Activated CD4-positive, alpha-beta T cell treated with anti-CD3 and anti-CD28 coated beads for 36 hours (primary cell): ENCODE data around the gene GGTLC2. TPM values are rescaled to one million over a fixed set of nuclear protein-coding genes. Genes with fewer than 3 reads are reported as not detected.
"Not testable (repeated sequence)": the region's sequence is repeated elsewhere in the genome, so short reads cannot be mapped to it uniquely, and the experiment has no call there.

ENCODE experiments used
- ATAC-seq: fragments of 200-7000 bp; cut with Tn5 transposase; one replicate; pipeline ENCODE4 v1.10.0; 2021; ENCODE audit warnings: mild to moderate bottlenecking, moderate library complexity
- CTCF ChIA-PET: fragments of 350-600 bp; sonication (Branson Sonifier 250); formaldehyde crosslinking; loops from one replicate; lab custom pipeline; 2021; ENCODE audit warnings: antibody characterized with exemption; lab: Charles Lee
- POLR2A ChIA-PET: fragments of 350-600 bp; sonication (Branson Sonifier 250); formaldehyde crosslinking; loops from one replicate; lab custom pipeline; 2021; ENCODE audit warnings: antibody characterized with exemption, inconsistent platforms; lab: Charles Lee
- DNase-seq: peaks from one replicate; pipeline ENCODE4 v3.0.0-alpha.2; 2020
- H3K27ac Mint-ChIP-seq: one replicate; pipeline ENCODE4 v1.8.0; 2021; ENCODE audit warnings: mixed read lengths
- H3K27me3 Mint-ChIP-seq: one replicate; pipeline ENCODE4 v1.8.0; 2021; ENCODE audit warnings: mixed read lengths
- H3K36me3 Mint-ChIP-seq: one replicate; pipeline ENCODE4 v1.8.0; 2021; ENCODE audit warnings: low read depth, mixed read lengths
- H3K4me1 Mint-ChIP-seq: one replicate; pipeline ENCODE4 v1.8.0; 2021; ENCODE audit warnings: mixed read lengths
- H3K4me3 Mint-ChIP-seq: one replicate; pipeline ENCODE4 v1.8.0; 2021; ENCODE audit warnings: mild to moderate bottlenecking, moderate library complexity, mixed read lengths
- H3K9me3 Mint-ChIP-seq: one replicate; pipeline ENCODE4 v1.8.0; 2021; ENCODE audit warnings: low read depth, mixed read lengths
- intact Hi-C, 2 experiments: fragments of 100-400 bp; cut with DNase I in 1 of 2; cut with micrococcal nuclease in 1 of 2; formaldehyde crosslinking; loops; one replicate each; pipeline versions ENCODE4 v1.14.2 to v1.15.1; 2022 to 2024; cut with DNase I, micrococcal nuclease
- total RNA-seq, 2 experiments: library from RNA; stranded (reverse); gene quantifications; one replicate each; pipeline ENCODE4 v1.2.3, GENCODE V29; 2021

Gene GGTLC2
- total RNA-seq, 2 experiments from 2014 or later, result not detected

DNA sequence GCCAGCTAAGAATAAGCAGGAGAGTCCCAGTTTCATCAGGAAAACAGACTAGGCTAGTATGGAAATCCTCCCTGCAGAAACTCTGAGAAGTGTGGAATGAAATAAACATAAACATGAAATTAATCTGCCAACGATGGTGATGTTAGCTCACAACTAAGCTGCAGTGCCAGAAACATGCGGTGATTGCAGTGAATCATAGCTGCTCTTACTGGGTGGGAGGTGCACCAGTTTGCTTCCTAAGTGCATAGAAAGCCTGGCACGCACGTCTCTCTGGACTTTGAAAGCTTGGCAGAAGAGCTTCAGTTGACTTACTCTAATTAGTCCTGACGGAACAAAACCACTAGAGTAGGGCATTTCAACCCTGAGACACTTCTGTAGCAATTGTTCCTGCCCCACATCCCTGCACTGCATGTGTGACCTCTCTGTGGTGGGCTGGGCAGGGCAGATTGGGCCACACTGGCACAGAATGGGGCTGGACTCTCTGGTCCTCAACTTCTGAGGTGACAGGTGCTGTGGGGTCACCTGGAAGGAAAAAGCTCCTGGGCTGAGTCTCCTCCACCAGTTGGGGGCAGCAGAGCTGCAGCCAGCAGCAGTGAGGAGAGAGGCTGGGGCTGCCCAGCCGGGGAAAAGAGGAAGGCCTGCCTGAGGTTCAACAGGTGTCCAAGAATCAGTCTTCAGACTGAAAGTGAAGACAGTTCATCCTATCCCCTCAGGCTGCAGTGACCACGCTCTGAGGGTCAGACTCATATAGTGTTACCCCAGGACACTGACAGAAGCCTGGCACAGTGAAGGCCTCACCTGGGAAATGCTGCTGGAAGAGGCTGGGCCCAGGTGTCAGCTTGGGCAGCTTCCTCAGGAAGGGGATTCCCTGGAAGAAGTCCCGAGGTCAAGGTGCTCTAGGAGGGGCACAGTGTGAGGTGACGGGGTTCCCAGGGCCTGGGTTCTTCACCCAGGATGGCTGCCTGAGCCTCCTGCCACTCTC is 40.5 kb downstream of the GGTLC2 start:
- H3K4me1 Mint-ChIP-seq, result no peaks in the 10 kb centered on the region
- ChIA-PET CTCF (interaction anchor here (0.7 to 1.5 kb wide), 4 partner anchors 18 to 200 kb away, joined by 3 to 6 read pairs (median 3); no protein-coding TSS in a partner anchor), POLR2A (interaction anchor here (0.6 kb wide), 1 partner anchor 110 kb away, joined by 3 read pairs; no protein-coding TSS in a partner anchor)
- no peaks in the 10 kb centered on the region for H3K9me3 Mint-ChIP-seq
- H3K27me3 Mint-ChIP-seq, result no peaks in the 10 kb centered on the region
- H3K36me3 Mint-ChIP-seq, result no peaks in the 10 kb centered on the region
- no peak overlapping the region for H3K27ac Mint-ChIP-seq
- DNase-seq (peak; percentile 41), ATAC-seq (peak; percentile 57)
- intact Hi-C loops, result loop anchor here (5.0 kb wide), 2 partner anchors 93 to 223 kb away; no protein-coding TSS in a partner anchor
- H3K4me3 Mint-ChIP-seq, result no peak overlapping the region

- Mint-ChIP-seq H3K27ac (no peak overlapping the region), H3K9me3 (no peaks in the 10 kb centered on the region), H3K27me3 (no peaks in the 10 kb centered on the region), H3K4me1 (no peaks in the 10 kb centered on the region), H3K36me3 (no peaks in the 10 kb centered on the region), H3K4me3 (no peak overlapping the region)
- no peak for DNase-seq
- intact Hi-C loops, result loop anchor here (5.0 kb wide), 2 partner anchors 93 to 223 kb away; no protein-coding TSS in a partner anchor
- POLR2A ChIA-PET, result no interaction called here
- ATAC-seq, result no peak
- CTCF ChIA-PET, result interaction anchor here (0.8 to 1.5 kb wide), 4 partner anchors 19 to 135 kb away, joined by 3 to 6 read pairs (median 3); no protein-coding TSS in a partner anchor
These were observed 41.2 kb downstream of the GGTLC2 start for GRCh38 chr22:22685586-22685985.

DNA sequence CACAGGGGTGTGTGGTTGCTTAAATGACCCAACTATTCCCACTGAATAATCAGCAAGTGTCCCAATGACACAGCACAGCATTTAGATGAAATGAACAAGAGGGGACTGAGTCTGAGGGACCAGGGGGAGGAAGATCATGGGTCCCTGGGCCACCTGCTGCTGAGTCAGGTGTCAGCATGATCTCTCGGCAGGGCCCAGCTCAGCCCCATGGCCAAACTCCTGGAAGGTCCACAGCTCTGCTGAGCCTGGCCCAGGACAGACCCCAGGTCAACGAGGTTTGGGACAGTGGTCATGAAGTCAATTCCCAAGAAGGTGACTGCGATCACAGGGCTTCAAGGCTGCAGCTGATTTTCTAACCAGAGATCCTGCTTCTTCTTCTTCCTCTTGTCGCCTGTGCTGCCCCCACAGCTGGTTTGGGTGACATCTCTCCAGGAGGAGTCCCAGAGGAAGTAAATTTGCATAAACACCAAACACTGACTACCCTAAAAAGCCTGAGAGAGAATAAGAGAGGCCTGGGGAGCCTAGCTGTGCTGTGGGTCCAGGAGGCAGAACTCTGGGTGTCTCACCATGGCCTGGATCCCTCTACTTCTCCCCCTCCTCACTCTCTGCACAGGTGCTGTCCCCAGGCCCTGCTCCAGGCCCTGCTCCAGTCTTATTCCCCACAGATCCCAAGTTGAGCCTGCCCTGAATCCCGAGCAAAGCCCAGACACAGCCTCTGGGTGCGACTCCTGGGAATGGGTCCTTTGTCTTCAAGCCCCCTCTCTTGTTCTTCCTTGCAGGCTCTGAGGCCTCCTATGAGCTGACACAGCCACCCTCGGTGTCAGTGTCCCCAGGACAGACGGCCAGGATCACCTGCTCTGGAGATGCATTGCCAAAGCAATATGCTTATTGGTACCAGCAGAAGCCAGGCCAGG is 42.0 kb downstream of the GGTLC2 start:
- H3K27me3 Mint-ChIP-seq, ATAC-seq, DNase-seq, POLR2A ChIA-PET, H3K36me3 Mint-ChIP-seq, H3K4me1 Mint-ChIP-seq, H3K9me3 Mint-ChIP-seq, H3K4me3 Mint-ChIP-seq, H3K27ac Mint-ChIP-seq: not testable (repeated sequence)
- CTCF ChIA-PET, result interaction anchor here (0.7 to 1.2 kb wide), 4 partner anchors 20 to 214 kb away, joined by 3 to 5 read pairs (median 4); no protein-coding TSS in a partner anchor
- intact Hi-C loops, result loop anchor here (1.0 to 5.0 kb wide), 4 partner anchors 92 to 224 kb away; no protein-coding TSS in a partner anchor

- Mint-ChIP-seq H3K9me3 (no peaks in the 10 kb centered on the region), H3K27ac (no peak overlapping the region), H3K27me3 (no peaks in the 10 kb centered on the region), H3K4me3 (no peak overlapping the region), H3K36me3 (no peaks in the 10 kb centered on the region), H3K4me1 (no peaks in the 10 kb centered on the region)
- ATAC-seq (peak; percentile 78), DNase-seq (peak; percentile 44)
- ChIA-PET POLR2A (no interaction called here), CTCF (interaction anchor here (0.5 to 1.0 kb wide), 4 partner anchors 13 to 136 kb away, joined by 3 read pairs; no protein-coding TSS in a partner anchor)
- intact Hi-C loops, result loop anchor here (1.0 to 5.0 kb wide), 4 partner anchors 94 to 226 kb away; no protein-coding TSS in a partner anchor
These were observed 43.5 kb downstream of the GGTLC2 start for GRCh38 chr22:22687638-22688500.

DNA sequence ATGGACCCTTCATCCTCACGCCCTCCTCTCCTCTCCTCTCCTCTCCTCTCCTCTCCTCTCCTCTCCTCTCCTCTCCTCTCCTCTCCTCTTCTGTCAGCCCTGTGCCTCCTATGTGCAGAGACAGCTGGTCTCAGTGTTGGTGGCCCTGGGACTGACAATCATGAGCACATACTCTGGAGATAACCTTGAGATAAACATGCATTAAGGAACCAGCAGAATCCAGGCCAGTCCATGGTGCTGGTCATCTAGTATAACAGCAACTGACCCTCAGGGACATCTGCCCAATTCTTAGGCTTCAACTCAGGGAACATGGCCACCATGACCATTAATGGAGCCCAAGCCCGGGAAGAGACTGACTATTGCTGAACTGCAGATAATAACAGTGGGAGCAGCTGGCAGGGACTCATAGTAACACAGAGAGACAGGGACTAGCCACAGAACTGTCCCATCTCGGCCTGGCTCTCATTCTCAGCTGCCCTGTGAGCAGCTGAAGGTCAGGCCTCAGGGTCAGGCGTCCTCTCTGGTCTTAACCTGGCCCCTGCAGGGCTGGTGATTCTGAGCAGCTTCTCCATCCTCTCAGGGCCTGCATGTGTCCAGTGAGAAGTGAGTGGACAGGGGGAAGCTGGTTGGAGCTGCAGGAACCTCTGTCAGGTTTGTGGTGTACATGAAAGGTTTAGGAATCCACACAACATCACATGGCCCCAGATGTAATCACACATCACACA is 45.4 kb downstream of the GGTLC2 start:
- DNase-seq (no peak), ATAC-seq (no peak)
- Mint-ChIP-seq H3K4me1 (no peaks in the 10 kb centered on the region), H3K36me3 (no peaks in the 10 kb centered on the region), H3K4me3 (no peak overlapping the region), H3K27ac (no peak overlapping the region), H3K9me3 (no peaks in the 10 kb centered on the region), H3K27me3 (no peaks in the 10 kb centered on the region)
- CTCF ChIA-PET, result interaction anchor here (0.5 to 2.2 kb wide), 8 partner anchors 10 to 181 kb away, joined by 3 to 8 read pairs (median 4); partner anchors contain the start of gene ZNF280B
- POLR2A ChIA-PET, result interaction anchor here (0.9 kb wide), 1 partner anchor 22 kb away, joined by 4 read pairs; no protein-coding TSS in a partner anchor
- intact Hi-C loops, result loop anchor here (5.0 kb wide), 2 partner anchors 97 to 227 kb away; no protein-coding TSS in a partner anchor

DNA sequence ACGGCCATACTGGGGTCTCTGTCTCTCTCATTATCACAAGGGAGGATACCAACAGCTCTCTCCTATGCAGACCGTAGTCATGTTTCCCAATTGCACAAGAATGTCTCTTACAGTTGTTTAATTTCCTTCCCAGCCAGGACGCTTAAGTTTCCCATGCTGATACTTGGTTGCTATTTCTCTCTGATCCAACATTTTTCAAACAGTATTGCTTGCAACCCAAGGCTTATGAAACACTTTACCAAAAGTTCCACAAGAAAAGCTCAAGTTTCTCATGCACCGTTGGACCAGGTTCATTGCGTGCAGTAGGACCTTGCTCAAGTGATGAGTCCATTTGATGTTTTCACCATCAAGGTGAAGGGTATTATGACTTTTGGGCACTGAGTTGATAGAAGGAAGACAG is 46.6 kb downstream of the GGTLC2 start:
- ATAC-seq (no peak), DNase-seq (no peak)
- H3K27me3 Mint-ChIP-seq, result no peaks in the 10 kb centered on the region
- intact Hi-C loops, result no loop called here
- no peaks in the 10 kb centered on the region for H3K4me1 Mint-ChIP-seq
- H3K27ac Mint-ChIP-seq, result no peak overlapping the region
- H3K4me3 Mint-ChIP-seq, result no peak overlapping the region
- CTCF ChIA-PET, result interaction anchor here (0.7 to 1.7 kb wide), 6 partner anchors 9 to 270 kb away, joined by 3 to 5 read pairs (median 3); partner anchors contain the start of gene ZNF280B
- no peaks in the 10 kb centered on the region for H3K36me3 Mint-ChIP-seq
- no peaks in the 10 kb centered on the region for H3K9me3 Mint-ChIP-seq
- POLR2A ChIA-PET, result no interaction called here

- Mint-ChIP-seq H3K9me3 (no peaks in the 10 kb centered on the region), H3K4me3 (no peak overlapping the region), H3K4me1 (no peaks in the 10 kb centered on the region)
These were observed 47.6 kb downstream of the GGTLC2 start for GRCh38 chr22:22691716-22692701.

DNA sequence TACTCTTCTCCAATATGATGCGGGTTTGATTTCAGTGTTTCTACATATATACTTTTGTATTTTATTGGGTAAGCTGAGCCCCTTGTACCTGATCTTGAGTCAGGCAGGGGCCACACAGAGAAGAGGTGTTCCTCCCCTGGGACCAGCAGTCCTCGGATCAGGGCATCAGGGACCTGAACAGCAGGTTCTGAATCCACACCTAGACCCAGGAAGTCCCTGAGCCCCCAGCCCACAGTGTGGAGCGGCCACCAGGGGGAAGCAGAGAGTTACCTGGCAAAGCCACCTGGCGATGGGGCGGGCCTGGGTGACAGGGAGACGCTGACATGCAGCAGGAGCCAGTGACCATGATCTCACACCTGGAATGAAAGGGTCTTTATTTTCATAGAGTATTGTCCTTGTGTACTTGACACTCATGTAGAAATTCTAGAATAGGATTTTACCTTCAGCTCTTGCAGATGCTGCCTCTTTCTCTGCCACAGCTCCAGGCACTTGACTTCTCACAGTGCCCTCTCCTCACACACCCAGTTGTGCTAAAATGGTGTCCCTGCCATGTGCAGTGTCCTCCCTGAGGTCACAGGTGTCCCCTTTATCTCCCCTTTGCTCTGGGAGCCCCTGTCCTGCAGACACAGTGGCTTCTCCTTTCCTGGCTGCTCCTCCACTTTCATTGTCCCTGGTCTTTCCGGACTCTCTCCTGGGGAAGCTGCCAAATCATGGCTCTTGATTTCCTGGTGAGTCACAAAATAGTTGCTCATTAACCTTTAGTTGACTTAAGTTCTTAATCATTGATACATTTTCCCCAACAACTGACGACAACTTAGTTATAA is 48.5 kb downstream of the GGTLC2 start:
- ChIA-PET CTCF (interaction anchor here (0.6 to 1.4 kb wide), 5 partner anchors 9 to 153 kb away, joined by 3 to 8 read pairs (median 4); no protein-coding TSS in a partner anchor), POLR2A (no interaction called here)
- no peak overlapping the region for H3K27ac Mint-ChIP-seq
- ATAC-seq (peak; percentile 78), DNase-seq (peak; percentile 80)
- H3K4me3 Mint-ChIP-seq, result no peak overlapping the region
- intact Hi-C loops, result no loop called here
- H3K9me3 Mint-ChIP-seq, result no peaks in the 10 kb centered on the region
- H3K27me3 Mint-ChIP-seq, result no peaks in the 10 kb centered on the region
- no peaks in the 10 kb centered on the region for H3K4me1 Mint-ChIP-seq
- H3K36me3 Mint-ChIP-seq, result no peaks in the 10 kb centered on the region

More at GRCh38 chr22:22691716-22692701, 47.6 kb downstream of the GGTLC2 start:
- no peaks in the 10 kb centered on the region for H3K36me3 Mint-ChIP-seq
- ATAC-seq, result no peak
- ChIA-PET CTCF (interaction anchor here (0.7 to 1.7 kb wide), 6 partner anchors 10 to 269 kb away, joined by 3 to 5 read pairs (median 4); no protein-coding TSS in a partner anchor), POLR2A (no interaction called here)
- intact Hi-C loops, result no loop called here
- H3K27ac Mint-ChIP-seq, result no peak overlapping the region
- no peaks in the 10 kb centered on the region for H3K27me3 Mint-ChIP-seq
- no peak for DNase-seq
